Peyer's patch (tissue), 4 donors: Measurements from ENCODE around the gene TBC1D12.

Experiments
- CTCF ChIP-seq, 6 experiments: fragments of 450-650 bp in 4 of 6; fragments of 200-600 bp in 2 of 6; sonication (generic) in 1 of 6; IDR thresholded peaks; one replicate each; pipeline ENCODE4 v1.5.1; 2017 to 2019; ENCODE audit warnings: antibody characterized with exemption in 6 of 6, mild to moderate bottlenecking in 3 of 6, moderate library complexity in 1 of 6
- POLR2A ChIP-seq, 2 donors: fragments of 450-650 bp; IDR thresholded peaks; one replicate each; pipeline ENCODE4 v1.5.1; 2017; ENCODE audit warnings: antibody characterized with exemption in 2 of 2, mild to moderate bottlenecking in 2 of 2, moderate library complexity in 2 of 2

GRCh38 chr10:94571081-94571480, 168.7 kb downstream of the TBC1D12 start:
- TF ChIP-seq CTCF (IDR thresholded peaks at IDR 0.05) (no peak), POLR2A (IDR thresholded peaks at IDR 0.05) (no peak)
